Esophagus squamous epithelium (tissue), 4 donors: Measurements from ENCODE around the gene STAT4.

Experiments
- CTCF ChIP-seq, 6 experiments: fragments of 450-650 bp in 4 of 6; fragments of 200-600 bp in 2 of 6; sonication (generic) in 2 of 6; IDR thresholded peaks; one replicate each; pipeline ENCODE4 v1.5.1; 2016 to 2019; ENCODE audit warnings: antibody characterized with exemption in 6 of 6, mild to moderate bottlenecking in 4 of 6, moderate library complexity in 4 of 6
- POLR2A ChIP-seq, 4 donors: fragments of 450-650 bp; IDR thresholded peaks; one replicate each; pipeline ENCODE4 v1.6.1; 2017; ENCODE audit warnings: antibody characterized with exemption in 4 of 4, mild to moderate bottlenecking in 4 of 4, moderate library complexity in 3 of 4

- peak; percentile 13 to 64 (median 40) for TF ChIP-seq CTCF (IDR thresholded peaks at IDR 0.05)
- no peak for TF ChIP-seq POLR2A (IDR thresholded peaks at IDR 0.05)
These were observed 4.8 kb upstream of the STAT4 start for GRCh38 chr2:191155608-191156071.
